Spinal cord (tissue), 10 donors: ENCODE data around the gene FANCC. TPM values are rescaled to one million over a fixed set of nuclear protein-coding genes. Genes with fewer than 3 reads are reported as not detected.
A peak's percentile ranks its signal among the peaks of the same experiment; 100 is the strongest.

Experiments used
- DNase-seq, 6 donors: peaks; one replicate each; pipeline versions ENCODE4 v3.0.0 to v3.0.0-alpha.2; 2013 to 2015; ENCODE audit warnings: low spot score in 6 of 6, low read depth in 4 of 6
- H3K27ac ChIP-seq: one replicate; pipeline ENCODE4 v1.5.1; 2013; ENCODE audit warnings: low read depth, low read length, control low read depth
- H3K27me3 ChIP-seq: one replicate; pipeline ENCODE4 v1.6.1; 2013; ENCODE audit warnings: low read length; ENCODE audit not compliant: control insufficient read depth, insufficient read depth
- H3K36me3 ChIP-seq: one replicate; pipeline ENCODE4 v1.6.1; 2013; ENCODE audit warnings: low read length; ENCODE audit not compliant: control insufficient read depth, insufficient read depth
- H3K4me1 ChIP-seq: one replicate; pipeline ENCODE4 v1.6.1; 2013; ENCODE audit warnings: low read length; ENCODE audit not compliant: control insufficient read depth, insufficient read depth
- H3K4me3 ChIP-seq: one replicate; pipeline ENCODE4 v1.5.1; 2013; ENCODE audit warnings: low read depth, low read length, control low read depth
- H3K9me3 ChIP-seq: one replicate; pipeline ENCODE4 v1.6.1; 2013; ENCODE audit warnings: low read length; ENCODE audit not compliant: control insufficient read depth, insufficient read depth
- WGBS: methylation state at CpG from one replicate; pipeline ENCODE4 v1.1.5; 2013; ENCODE audit warnings: missing lambda C conversion rate; ENCODE audit not compliant: insufficient coverage; 5-methylcytosine and 5-hydroxymethylcytosine counted together
- polyA plus RNA-seq, 2 donors: library from polyadenylated mRNA; unstranded; fragments of 120-200 nt; gene quantifications; one replicate each; pipeline ENCODE4 v1.2.1, GENCODE V29; 2013; ENCODE audit not compliant: insufficient read length in 2 of 2
- total RNA-seq, 2 donors: library from RNA; depleted of rRNA in 1 of 2; stranded (reverse); fragments of 120-200 nt in 1 of 2; fragments of >200 nt in 1 of 2; gene quantifications; one replicate each; pipeline versions ENCODE4 v1.2.3 to v1.2.4, GENCODE V29; 2013 to 2014
- donor health status: healthy.

Gene FANCC
- total and polyA plus RNA-seq, 4 donors = 14.1 to 16.6 (median 15.3) TPM

- no peak overlapping the region for H3K27ac ChIP-seq
- H3K9me3 ChIP-seq = no peaks in the 10 kb centered on the region
- no peak overlapping the region for H3K4me3 ChIP-seq
- no peaks in the 10 kb centered on the region for H3K27me3 ChIP-seq
- peaks cover 28% of the 10 kb centered on the region for H3K36me3 ChIP-seq
- peaks cover 29% of the 10 kb centered on the region for H3K4me1 ChIP-seq
- 93% methylated on average over 11 of the region's 11 CpGs for WGBS
- DNase-seq = no peak
Observed at GRCh38 chr9:95111716-95112115, 205.8 kb downstream of the FANCC start.

GRCh38 chr9:95110921-95111525 is 206.5 kb downstream of the FANCC start:
- WGBS = 80% methylated on average over 12 of the region's 14 CpGs
- no peak for DNase-seq
- H3K4me1 ChIP-seq = peaks cover 33% of the 10 kb centered on the region
- peaks cover 31% of the 10 kb centered on the region for H3K36me3 ChIP-seq
- no peaks in the 10 kb centered on the region for H3K9me3 ChIP-seq
- no peak overlapping the region for H3K4me3 ChIP-seq
- peak overlapping the region; percentile 33 for H3K27ac ChIP-seq
- H3K27me3 ChIP-seq = no peaks in the 10 kb centered on the region

- Histone ChIP-seq H3K4me3 (no peak overlapping the region), H3K4me1 (peaks cover 37% of the 10 kb centered on the region), H3K36me3 (peaks cover 42% of the 10 kb centered on the region), H3K27ac (peak overlapping the region; percentile 93), H3K27me3 (no peaks in the 10 kb centered on the region), H3K9me3 (no peaks in the 10 kb centered on the region)
- DNase-seq = no peak
- WGBS = 90% methylated on average over 7 of the region's 8 CpGs
Observed at GRCh38 chr9:95109456-95109855, 208.1 kb downstream of the FANCC start.

GRCh38 chr9:95108777-95109176 is 208.7 kb downstream of the FANCC start:
- H3K27ac ChIP-seq = peak overlapping the region; percentile 93
- 100% methylated on average over 1 of the region's 5 CpGs for WGBS
- no peak for DNase-seq

GRCh38 chr9:95107976-95108375 is 209.5 kb downstream of the FANCC start:
- no peak overlapping the region for H3K4me3 ChIP-seq
- H3K27me3 ChIP-seq = no peaks in the 10 kb centered on the region
- H3K36me3 ChIP-seq = peaks cover 55% of the 10 kb centered on the region
- H3K27ac ChIP-seq = peak overlapping the region; percentile 93
- peaks cover 50% of the 10 kb centered on the region for H3K4me1 ChIP-seq
- H3K9me3 ChIP-seq = no peaks in the 10 kb centered on the region
- peak in 2 of 6 donors; percentile 58 to 64 for DNase-seq
- 50% methylated on average over 5 of the region's 14 CpGs for WGBS

More at GRCh38 chr9:95108777-95109176, 208.7 kb downstream of the FANCC start:
- Histone ChIP-seq H3K4me3 (no peak overlapping the region), H3K36me3 (peaks cover 49% of the 10 kb centered on the region), H3K4me1 (peaks cover 44% of the 10 kb centered on the region), H3K27me3 (no peaks in the 10 kb centered on the region), H3K9me3 (no peaks in the 10 kb centered on the region)

- peaks cover 51% of the 10 kb centered on the region for H3K36me3 ChIP-seq
Observed at GRCh38 chr9:95107001-95107749, 210.3 kb downstream of the FANCC start.

GRCh38 chr9:95105519-95106287 is 211.8 kb downstream of the FANCC start:
- Histone ChIP-seq H3K4me3 (no peak overlapping the region), H3K36me3 (peaks cover 45% of the 10 kb centered on the region), H3K27me3 (no peaks in the 10 kb centered on the region), H3K27ac (no peak overlapping the region), H3K4me1 (peaks cover 61% of the 10 kb centered on the region), H3K9me3 (no peaks in the 10 kb centered on the region)
- 71% methylated on average over 13 of the region's 13 CpGs for WGBS
- no peak for DNase-seq

More at GRCh38 chr9:95107001-95107749, 210.3 kb downstream of the FANCC start:
- H3K4me1 ChIP-seq = peaks cover 57% of the 10 kb centered on the region
- H3K27me3 ChIP-seq = no peaks in the 10 kb centered on the region
- no peaks in the 10 kb centered on the region for H3K9me3 ChIP-seq
- 69% methylated on average over 8 of the region's 18 CpGs for WGBS
- no peak overlapping the region for H3K4me3 ChIP-seq
- DNase-seq = peak in 3 of 6 donors; percentile 62 to 81 (median 78)
- H3K27ac ChIP-seq = peak overlapping the region; percentile 93

- no peak for DNase-seq
- H3K36me3 ChIP-seq = peaks cover 45% of the 10 kb centered on the region
- H3K4me1 ChIP-seq = peaks cover 61% of the 10 kb centered on the region
- H3K4me3 ChIP-seq = no peak overlapping the region
- WGBS = 94% methylated on average over 8 of the region's 12 CpGs
- no peaks in the 10 kb centered on the region for H3K9me3 ChIP-seq
- no peaks in the 10 kb centered on the region for H3K27me3 ChIP-seq
- no peak overlapping the region for H3K27ac ChIP-seq
Observed at GRCh38 chr9:95104980-95105379, 212.5 kb downstream of the FANCC start.

- no peak overlapping the region for H3K27ac ChIP-seq
Observed at GRCh38 chr9:95104581-95104960, 212.9 kb downstream of the FANCC start.

More at GRCh38 chr9:95104581-95104960, 212.9 kb downstream of the FANCC start:
- Histone ChIP-seq H3K4me3 (no peak overlapping the region), H3K27me3 (no peaks in the 10 kb centered on the region), H3K36me3 (peaks cover 49% of the 10 kb centered on the region), H3K4me1 (peaks cover 61% of the 10 kb centered on the region), H3K9me3 (no peaks in the 10 kb centered on the region)
- 100% methylated on average over 3 of the region's 8 CpGs for WGBS
- DNase-seq = no peak
